CD4-positive, alpha-beta T cell treated with Interleukin-2 at 100 ng/mL for 4 hours (primary cell): ENCODE results near the gene MMD2.
"Not testable (repeated sequence)": the region's sequence is repeated elsewhere in the genome, so short reads cannot be mapped to it uniquely, and the experiment has no call there.

Experiments
- DNase-seq: peaks from one replicate; pipeline ENCODE4 v3.0.0-alpha.2; 2020; ENCODE audit warnings: low spot score

MMD2 gene

GRCh38 chr7:4893929-4894475 is 65.0 kb downstream of the MMD2 start:
- DNase-seq: no peak

GRCh38 chr7:4893188-4893587 is 65.8 kb downstream of the MMD2 start:
- not testable (repeated sequence) for DNase-seq

GRCh38 chr7:4891522-4891921 is 67.5 kb downstream of the MMD2 start:
- DNase-seq: not testable (repeated sequence)

DNA sequence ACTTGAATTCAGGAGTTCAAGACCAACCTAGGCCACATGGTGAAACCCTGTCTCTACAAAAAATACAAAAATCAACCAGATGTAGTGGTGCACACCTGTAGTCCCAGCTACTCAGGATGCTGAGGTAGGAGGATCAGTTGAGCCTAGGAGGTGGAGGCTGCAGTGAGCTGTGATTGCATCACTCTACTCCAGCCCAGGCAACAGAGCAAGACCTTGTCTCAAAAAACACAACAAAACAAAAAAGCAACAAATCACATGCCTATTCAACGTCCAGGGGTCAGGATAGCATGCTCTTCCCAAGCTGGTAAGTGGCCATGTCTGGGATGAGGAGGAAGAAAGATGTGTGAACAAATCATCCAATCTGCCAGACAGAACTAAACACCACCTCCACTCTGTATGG is 69.3 kb downstream of the MMD2 start:
- DNase-seq: no peak

- no peak for DNase-seq
Observed at GRCh38 chr7:4888161-4888560, 70.8 kb downstream of the MMD2 start.

DNA sequence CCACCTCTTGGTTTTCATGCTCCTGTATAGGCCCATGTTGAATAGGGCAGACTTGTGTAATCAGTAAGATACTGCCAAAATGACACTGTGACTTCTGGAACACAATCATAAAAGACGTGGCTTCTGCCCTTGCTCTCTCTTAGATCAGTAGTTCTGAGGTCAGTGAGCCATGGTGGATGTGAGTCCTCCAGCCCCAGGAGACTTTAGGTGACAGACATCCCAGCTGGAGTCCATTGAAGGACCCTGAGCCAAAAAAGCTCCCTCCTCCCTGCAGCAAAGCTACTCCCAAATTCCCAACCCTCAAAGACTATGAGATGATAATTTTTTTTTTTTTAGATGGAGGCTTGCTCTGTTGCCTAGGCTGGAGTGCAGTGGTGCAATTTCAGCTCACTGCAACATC is 72.3 kb downstream of the MMD2 start:
- no peak for DNase-seq

DNA sequence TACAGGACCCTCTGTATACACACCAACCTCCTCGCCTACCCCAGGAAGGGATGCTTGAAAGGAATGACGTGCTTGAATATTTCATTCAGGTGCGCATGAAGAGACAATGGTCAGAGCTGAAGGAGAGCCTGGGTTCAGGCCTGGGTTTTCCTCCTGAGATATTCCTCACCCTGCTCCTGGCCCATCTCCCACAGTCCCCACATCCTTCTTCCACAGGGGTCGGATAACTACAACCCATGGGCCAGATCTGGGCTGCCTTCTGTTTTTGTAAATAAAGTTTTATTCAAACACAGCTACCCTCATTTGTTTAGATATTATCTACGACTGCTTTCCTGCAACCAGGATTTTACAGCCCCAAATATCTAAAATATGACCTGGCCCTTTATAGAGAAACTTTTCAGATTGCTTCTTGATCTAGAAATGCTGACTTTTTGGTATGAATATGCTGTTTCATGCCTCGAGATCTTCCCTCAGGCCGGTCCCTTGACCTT is 73.6 kb downstream of the MMD2 start:
- no peak for DNase-seq

GRCh38 chr7:4884164-4884563 is 74.8 kb downstream of the MMD2 start:
- DNase-seq: no peak

GRCh38 chr7:4883372-4884144 is 75.4 kb downstream of the MMD2 start, which contains the start of gene RADIL:
Gene RADIL, minus strand, starts transcription at chr7:4883716. Its CDS starts 5,577 bp downstream, at chr7:4878139.
- DNase-seq: peak; percentile 80

DNA sequence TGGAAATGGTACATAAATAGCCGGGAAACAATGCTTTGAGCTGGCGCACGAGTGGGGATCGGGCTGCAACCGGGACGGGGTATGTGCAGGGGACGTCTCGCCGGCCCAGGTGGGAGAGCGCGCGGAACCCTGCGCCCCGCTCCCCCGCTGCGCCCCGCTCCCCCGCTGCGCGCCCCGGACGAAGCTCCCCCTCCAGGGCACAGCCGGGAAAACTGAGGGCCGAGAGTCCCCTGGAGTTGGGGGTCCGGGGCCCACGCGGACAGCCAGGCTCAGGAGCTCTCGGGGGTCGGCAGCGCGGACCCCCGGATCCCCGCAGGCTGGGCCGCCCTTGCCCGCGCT is 76.0 kb downstream of the MMD2 start:
- no peak for DNase-seq

- DNase-seq: no peak
Observed at GRCh38 chr7:4882169-4883032, 76.6 kb downstream of the MMD2 start.

- DNase-seq: no peak
Observed at GRCh38 chr7:4880218-4880617, 78.8 kb downstream of the MMD2 start.

DNA sequence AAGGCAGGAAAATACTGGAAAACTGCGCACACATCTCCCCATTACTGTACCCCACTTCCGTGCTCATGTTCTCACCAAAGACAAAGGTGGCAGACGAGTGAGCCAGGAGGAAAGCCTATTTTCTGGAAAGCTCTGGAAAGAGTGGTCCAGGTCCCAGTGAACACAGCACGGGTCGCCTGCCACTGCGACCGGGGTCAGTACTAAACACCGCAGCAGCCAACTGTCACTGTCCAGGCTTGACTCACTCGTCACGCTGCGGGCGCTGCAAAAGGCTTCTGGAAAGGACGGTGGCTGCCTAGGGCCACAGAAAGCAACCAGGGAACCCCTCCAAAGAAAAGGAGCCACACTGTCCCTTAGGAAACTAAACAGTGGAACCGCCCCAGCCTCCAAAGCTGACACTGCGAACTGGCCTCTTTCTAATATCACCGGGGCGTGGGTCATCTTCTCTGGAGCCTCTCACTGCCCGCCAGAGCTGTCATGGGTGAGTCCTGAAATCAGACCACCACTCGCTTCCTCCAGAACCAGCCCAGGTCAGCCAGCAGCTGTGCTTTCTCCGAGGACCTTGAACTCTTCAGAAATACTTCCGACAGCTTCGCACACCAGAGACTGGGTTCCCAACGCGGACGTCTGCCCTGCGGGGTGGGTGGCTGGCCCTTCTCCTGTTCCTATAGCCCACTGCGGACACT is 79.4 kb downstream of the MMD2 start:
- no peak for DNase-seq

DNA sequence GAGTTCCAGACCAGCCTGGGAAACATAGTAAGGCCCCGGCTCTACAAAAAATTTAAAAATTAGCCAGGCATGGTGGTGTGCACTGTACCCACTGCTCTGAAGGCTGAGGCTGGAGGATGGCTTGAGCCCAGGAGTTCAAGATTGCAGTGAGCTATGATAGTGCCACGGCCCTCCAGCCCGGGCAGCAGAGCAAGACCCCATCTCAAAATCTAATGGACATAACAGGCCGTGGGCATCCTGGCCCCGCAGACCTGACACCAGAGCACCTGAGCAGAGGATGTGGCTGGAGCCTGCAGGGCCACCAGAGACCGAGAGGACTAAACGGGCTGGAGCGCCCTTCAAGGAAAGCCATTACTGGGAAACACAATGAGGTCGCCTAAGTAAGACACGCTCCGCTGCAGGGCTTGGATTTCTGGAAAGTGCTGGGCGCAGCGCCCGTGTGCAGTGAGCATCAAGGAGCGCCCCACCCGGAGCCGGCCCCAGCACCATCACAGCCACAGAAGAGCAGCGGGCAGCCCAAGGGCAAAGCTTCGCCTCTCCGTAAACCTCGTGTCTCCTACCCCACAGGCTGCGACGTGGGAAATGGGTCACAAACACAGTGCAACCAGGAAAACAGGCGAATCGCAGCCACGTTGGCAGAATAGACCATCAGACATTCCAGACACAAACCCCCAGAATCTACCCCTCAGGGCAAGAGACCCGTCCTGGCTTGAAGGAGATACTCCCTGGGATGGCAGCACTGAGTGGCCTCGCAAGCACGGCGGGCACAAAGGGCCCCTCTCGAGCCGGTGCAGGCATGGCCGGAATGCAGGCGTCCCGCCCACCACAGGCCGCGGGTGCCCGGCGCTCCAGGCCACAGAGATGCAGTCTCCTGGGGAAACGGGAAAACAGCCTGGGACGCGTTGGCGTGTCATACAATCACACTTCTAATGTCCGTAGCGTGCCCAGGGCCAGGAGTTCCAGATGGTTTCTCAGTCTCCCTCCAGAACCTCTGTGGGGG is 80.4 kb downstream of the MMD2 start:
- no peak for DNase-seq

GRCh38 chr7:4876586-4876985 is 82.4 kb downstream of the MMD2 start:
- no peak for DNase-seq

GRCh38 chr7:4875391-4875790 is 83.6 kb downstream of the MMD2 start:
- no peak for DNase-seq

DNA sequence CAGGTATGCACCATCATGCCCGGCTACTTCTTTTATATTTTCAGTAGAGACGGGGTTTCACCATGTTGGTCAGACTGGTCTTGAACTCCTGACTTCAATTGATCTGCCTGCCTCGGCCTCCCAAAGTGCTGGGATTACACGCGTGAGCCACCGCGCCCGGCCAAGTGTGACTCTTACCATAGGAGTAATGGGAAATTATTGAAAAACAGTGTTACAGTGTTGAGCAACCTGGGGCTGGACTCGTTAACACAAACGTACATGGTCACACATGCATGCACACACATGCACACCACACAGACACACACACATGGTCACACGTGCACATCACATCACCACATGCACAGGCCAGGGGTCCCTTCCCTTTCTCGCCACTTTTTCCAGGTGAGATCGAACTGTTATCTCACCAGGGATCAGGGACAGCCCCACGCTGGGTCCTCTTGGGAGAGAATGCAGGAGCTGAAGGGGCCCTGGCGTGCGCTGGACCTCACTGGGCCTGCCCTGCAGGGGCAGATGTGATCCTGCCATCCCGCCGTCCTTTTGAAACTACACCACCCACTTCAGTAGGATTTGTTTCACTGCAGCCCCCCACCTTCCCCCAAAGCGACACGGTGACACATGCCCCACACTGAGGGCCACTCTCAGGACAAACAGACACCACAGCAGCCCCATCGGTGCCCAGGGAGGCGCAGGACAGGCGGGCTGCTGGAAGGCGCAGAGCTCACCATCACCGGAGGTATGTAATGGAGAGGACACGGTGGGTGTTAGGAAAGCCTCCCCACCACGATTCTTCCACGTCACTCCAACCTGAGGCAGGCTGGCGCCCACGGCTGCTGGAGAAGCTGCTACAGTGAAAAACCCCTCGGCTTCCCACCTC is 85.7 kb downstream of the MMD2 start:
- DNase-seq: no peak

GRCh38 chr7:4871930-4872675 is 86.9 kb downstream of the MMD2 start:
- no peak for DNase-seq

DNA sequence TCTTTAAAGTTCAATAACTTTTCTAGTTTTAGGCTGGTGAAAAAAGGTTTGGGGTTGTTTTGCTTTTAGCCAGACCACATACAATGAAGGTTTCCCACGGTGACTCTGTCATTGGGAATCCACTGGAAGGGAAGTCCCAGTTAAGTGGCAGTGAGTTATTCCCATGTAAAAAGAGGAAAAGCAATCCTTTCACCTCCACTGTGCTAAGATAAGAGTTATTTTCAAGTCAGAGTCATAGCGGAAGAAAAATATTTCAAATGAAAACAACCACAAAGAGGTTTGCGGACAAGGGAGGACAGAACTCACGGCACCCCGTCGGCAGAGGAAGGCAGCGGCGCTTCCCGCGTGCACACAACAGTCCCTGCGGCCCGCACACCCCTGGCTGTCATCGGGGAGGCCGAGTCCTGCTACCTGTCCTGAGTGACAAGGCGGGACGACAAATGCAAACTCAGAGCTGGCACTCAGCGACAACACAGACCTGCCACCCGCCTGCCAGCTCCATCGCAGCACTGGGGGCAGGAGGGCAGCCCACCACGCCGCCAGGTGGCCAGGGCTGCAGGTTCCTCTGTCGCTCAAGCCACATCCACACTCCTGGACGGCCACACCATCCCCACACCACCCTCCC is 87.8 kb downstream of the MMD2 start:
- no peak for DNase-seq
